Measurements from ENCODE around the gene BABAM2. TPM values are rescaled to one million over a fixed set of nuclear protein-coding genes. Genes with fewer than 3 reads are reported as not detected.

The BABAM2 gene
- 24.5 and 27.1 TPM in 2 replicates for total RNA-seq

DNA sequence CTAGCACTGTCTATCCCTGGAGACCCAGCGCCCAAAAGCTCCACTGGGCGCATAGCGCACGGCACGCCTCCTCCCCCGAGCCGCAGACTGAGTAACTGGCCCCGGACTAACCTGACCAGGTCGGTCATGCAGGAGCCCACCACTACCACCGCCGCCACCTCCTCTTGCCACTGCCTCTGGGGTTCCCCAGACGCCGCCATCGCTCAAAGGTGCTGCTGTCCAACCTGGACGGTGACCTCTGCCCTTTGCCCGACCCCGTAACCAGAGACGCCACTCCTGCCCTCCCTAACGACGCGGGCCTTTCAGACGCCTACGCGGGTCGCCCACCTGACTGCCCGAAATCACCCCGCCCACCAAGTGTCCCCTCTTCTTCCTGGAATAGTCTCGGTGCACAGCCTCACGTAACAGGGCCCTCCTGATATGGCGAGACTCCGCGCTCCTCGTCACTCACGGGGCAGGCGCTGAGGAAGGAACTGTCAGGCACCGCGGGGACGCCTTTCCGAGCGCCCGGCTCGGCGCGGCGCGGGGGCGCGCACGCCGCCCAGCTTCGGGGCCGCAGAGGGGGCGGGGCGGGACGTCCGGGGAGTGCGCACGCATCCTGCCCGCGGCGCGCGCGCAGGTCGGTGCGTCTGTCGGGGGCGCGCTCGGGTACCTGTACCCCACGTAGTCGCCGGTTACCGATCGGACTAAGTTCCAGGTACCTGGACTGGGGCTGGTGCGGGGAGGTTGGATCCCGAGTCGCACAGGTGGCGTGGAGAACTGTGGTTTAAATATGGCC lies at the start of gene BABAM2, which contains the start of gene RBKS:
Gene BABAM2 (plus strand): TSS at position 584 of the 778 bp plus-strand sequence. CDS start 3,828 bp downstream, outside the sequence.
Gene RBKS (minus strand): TSS at position 242 of the 778 bp plus-strand sequence. CDS start 42 bp downstream, at position 200.

Other genes starting within 250 kb of the BABAM2 start
- gene SUPT7L, start 227.1 kb upstream of the BABAM2 start, total RNA-seq = 21.1 and 23.6 TPM in 2 replicates
- gene SLC4A1AP, start 226.8 kb upstream of the BABAM2 start, total RNA-seq = 23.4 and 26.5 TPM in 2 replicates
- 138 and 140 TPM in 2 replicates for gene MRPL33, start 119.0 kb upstream of the BABAM2 start, total RNA-seq
- 7.3 and 7.8 TPM in 2 replicates for gene RBKS, start 342 bp upstream of the BABAM2 start, total RNA-seq

Data from myometrial cell (primary cell).